Pulmonary artery endothelial cell (primary cell): ENCODE results near the gene UQCRC2. TPM values are rescaled to one million over a fixed set of nuclear protein-coding genes. Genes with fewer than 3 reads are reported as not detected.
"Not testable (repeated sequence)": the region's sequence is repeated elsewhere in the genome, so short reads cannot be mapped to it uniquely, and the experiment has no call there.

Experiments used
- DNase-seq: peaks from one replicate; pipeline ENCODE4 v3.0.0-alpha.2; 2011; ENCODE audit warnings: low read depth, low spot score
- total RNA-seq: library from RNA; depleted of rRNA; stranded (reverse); fragments of >200 nt; gene quantifications from 2 replicates; pipeline ENCODE4 v1.2.3, GENCODE V29; 2014

The UQCRC2 gene
- total RNA-seq, 1 donor from 2014 or later = 279 TPM

DNA sequence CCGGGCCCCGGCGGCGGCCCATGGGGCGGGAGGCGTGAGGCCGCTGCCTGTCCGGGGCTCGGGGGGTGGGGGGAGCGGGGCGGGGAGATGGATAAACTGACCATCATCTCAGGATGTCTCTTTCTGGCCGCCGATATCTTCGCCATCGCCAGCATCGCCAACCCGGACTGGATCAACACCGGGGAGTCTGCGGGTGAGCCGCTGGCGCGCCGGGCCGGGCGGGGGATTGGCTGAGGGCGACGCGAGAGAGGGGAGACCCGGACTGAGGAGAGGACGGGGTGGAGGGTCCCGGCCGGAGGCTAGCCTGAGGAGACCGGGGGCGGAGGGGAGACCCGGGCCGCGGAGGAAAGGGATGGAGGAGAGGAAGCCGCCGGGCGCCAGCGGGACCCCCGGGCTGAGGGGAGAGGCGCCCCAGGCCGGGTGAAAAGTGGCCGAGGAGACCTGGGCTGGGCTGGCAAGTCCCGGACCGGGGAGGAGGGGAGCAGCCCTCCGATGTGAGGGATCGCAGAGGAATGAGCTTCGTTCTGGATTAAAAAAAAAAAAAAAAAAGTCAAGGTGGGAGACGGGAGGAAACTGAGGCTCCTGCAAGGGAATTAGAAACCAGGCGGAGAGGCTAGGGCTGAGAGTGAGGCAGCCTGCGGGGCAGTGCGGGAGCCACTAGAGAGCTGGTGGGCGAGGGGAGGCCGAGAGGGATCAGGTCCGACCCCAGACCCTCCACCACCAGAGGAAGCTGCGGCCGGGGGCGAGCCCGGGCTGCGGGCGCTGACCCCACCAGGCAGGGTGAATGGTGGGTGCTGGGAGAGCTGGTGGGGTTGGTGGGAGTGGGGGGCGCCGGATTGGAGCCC lies 55.3 kb downstream of the UQCRC2 start:
- DNase-seq = no peak

- DNase-seq = no peak
Measured at GRCh38 chr16:22010902-22011301, 57.7 kb downstream of the UQCRC2 start.

DNA sequence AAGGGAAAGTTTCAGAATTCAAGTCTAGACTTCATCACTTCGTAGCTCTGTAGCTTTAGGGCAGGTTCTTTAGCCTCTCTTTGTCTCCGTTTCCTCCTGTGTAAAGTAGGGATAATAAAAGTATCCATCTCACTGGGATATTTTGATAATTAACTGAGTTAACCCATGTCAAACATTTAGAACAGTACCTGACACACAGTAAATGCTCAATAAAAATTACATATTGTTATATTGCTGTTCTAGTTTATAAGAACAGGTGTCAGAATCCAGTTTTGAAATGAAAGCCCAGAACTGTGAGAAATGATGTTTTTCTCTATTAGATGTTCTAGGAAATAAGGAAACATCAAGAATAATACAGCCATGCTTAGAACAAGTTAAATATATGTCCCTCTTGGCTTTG lies 59.1 kb downstream of the UQCRC2 start:
- no peak for DNase-seq

DNA sequence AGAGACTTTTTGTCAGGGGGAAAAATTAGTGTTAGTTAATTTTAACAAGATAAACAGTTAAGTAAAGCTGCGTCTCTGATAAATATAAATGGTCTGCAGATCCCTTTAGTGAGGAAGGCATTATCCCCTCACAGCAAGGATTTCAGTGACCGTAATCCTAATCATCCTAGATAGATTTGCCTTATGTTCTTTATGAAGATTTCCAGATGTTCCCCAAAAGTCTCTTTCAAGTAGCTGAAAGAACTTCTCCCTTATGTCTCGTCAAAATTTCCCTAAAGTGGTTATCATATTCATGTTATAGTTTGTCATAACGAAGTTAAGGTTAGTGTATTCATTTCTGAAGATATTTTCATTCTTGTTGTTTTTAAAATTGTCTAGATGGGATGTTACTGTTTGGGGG lies 60.3 kb downstream of the UQCRC2 start:
- no peak for DNase-seq

DNA sequence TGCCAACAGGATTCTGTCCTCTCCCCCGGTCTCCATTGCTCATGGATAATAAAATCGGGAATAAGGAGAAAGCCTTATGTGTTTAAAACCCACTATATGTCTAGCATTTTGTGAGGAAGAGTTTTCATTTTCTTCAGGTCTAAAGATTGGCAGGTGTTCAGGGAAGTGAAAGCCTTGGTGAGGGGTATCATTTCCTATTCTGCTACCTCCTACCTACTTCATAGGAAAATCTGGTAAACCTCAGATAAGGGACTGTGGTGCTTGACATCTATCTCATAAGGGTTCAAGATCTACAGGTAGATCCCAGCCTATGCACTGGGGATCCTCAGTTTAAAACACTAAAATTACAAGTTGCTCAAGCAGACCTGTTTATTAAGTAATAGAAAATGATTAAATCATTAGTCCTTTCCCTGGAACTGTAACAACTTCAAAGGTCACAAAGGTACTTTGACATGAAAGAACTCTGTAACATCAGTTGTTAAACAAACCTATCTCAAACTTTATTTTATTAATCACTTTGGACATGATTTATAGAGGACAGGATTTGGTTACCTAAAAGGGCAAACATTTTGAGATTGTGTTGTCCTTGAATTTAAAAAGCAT lies 61.2 kb downstream of the UQCRC2 start:
- DNase-seq = no peak

GRCh38 chr16:22016927-22017326 lies 63.8 kb downstream of the UQCRC2 start:
- DNase-seq = no peak

GRCh38 chr16:22018559-22018958 lies 65.4 kb downstream of the UQCRC2 start:
- DNase-seq = no peak

DNA sequence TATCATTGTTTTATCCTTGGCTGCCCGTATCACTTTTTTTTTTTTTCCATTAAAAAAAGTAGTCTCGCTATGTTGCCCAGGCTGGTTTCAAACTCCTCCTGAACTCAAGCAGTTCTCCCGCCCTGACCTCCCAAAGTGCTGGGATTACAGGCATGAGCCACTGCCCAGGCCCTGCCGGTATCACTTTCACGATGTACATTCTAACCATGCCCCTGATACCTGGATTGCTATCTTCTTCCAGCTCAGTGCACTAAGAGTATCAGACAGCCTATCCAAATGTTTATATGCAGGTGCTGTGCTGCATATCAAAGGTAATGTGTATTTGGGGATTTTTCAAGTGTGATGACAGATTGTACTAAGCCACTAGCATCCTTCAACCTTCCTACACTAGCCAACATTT lies 69.0 kb downstream of the UQCRC2 start:
- no peak for DNase-seq

GRCh38 chr16:22023505-22023904 lies 70.3 kb downstream of the UQCRC2 start:
- DNase-seq = no peak

DNA sequence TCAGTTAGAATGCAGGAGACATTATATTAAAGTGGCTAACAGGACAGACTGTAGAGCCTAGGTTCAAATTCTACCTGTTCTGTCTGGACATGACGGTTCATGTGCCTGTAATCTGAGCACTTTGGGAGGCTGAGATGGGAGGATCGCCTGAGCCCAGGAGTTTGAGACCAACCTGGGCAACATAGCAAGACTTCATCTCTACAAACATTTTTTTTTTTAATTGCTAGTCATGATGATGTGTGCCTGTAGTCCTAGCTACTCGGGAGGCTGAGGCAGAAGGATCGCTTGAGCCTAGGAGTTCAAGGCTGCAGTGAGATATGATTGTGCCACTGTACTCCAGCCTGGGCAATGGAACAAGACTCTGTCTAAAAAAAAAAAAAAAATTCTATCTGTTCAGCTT lies 71.6 kb downstream of the UQCRC2 start:
- not testable (repeated sequence) for DNase-seq

- DNase-seq = no peak
Measured at GRCh38 chr16:22027633-22028032, 74.5 kb downstream of the UQCRC2 start.

- no peak for DNase-seq
Measured at GRCh38 chr16:22029632-22030031, 76.5 kb downstream of the UQCRC2 start.

DNA sequence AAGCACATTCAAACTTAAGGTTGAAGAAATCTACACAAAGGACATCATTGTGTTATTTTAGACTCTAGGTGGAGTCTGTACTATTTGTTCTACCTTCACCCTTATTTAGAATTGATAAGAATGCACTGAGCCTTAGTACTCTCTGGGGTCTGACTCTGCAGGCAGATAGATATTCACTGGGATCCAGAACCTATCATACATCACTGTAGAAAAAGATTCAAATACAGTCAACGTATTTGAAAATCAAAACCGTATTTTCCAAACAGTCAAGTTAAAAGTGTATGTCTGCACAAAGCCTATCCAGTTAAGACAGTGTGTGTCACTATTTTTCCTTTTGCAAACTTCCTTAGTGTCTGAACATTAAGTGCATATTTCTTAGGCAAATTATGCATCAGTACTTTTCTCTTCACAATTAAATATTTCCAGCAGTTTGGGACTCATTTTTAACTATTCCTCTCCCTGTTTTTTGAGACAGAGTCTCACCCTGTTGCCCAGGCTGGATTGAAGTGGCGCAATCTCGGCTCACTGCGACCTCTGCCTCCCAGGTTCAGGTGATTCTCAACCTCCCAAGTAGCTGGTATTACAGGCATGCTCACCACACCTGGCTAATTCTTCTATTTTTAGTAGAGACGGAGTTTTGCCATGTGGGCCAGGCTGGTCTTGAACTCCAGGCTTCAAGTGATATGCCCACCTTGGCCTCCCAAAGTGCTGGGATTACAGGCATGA lies 77.1 kb downstream of the UQCRC2 start:
- DNase-seq = no peak

GRCh38 chr16:22031483-22032083 lies 78.4 kb downstream of the UQCRC2 start:
- no peak for DNase-seq

Other genes starting within 250 kb of the UQCRC2 start
- 25.1 and 25.9 TPM in 2 replicates for gene NPIPB4, start 95.6 kb upstream of the UQCRC2 start, total RNA-seq
- 0.07 TPM in 1 of 2 replicates, not detected in the other for gene PDZD9, start 47.8 kb downstream of the UQCRC2 start, total RNA-seq
- gene MOSMO, start 54.8 kb downstream of the UQCRC2 start, total RNA-seq = 25.4 and 26.3 TPM in 2 replicates
- 0.04 TPM in 1 of 2 replicates, not detected in the other for gene VWA3A, start 139.2 kb downstream of the UQCRC2 start, total RNA-seq
- 0.07 TPM in 1 of 2 replicates, not detected in the other for gene SDR42E2, start 209.1 kb downstream of the UQCRC2 start, total RNA-seq